ENCODE measurements around the gene CREB5. TPM values are rescaled to one million over a fixed set of nuclear protein-coding genes. Genes with fewer than 3 reads are reported as not detected.

The CREB5 gene
- total RNA-seq, 1 experiment from 2014 or later, result 0.49 TPM

DNA sequence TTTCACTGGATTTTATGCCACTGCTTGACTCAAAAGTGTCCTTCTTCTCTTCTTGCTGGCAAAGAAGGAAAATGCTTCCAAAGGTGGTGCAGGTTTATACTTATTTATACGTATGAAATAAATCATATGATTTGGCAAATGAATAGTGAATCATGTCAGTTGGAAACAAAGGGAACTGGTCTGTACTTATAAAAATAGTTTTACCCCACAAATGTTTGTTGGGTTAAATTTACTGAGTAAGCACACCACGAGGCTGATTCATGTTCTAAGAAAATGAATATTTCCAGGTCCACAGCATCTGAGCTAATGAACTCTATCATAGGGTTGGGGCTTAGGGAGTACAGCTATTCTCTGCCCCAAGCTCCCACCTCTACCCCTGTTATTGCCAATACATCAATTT, 313.6 kb downstream of the CREB5 start:
- Histone ChIP-seq H3K27ac (ENCODE audit: low read depth, low read length) (no peak overlapping the region), H2AFZ (ENCODE audit: low read depth, low read length, poor library complexity, severe bottlenecking) (no peak overlapping the region), H3K9me2 (ENCODE audit: insufficient read depth) (no peaks in the 10 kb centered on the region), H3K36me3 (ENCODE audit: control insufficient read depth in 1 of 2, insufficient read depth in 2 of 2, low read length in 2 of 2) (no peaks in the 10 kb centered on the region), H3K4me1 (ENCODE audit: control insufficient read depth in 1 of 2, insufficient read depth in 2 of 2, low read length in 2 of 2) (no peaks in the 10 kb centered on the region), H3K9me3 (ENCODE audit: control insufficient read depth in 1 of 2, insufficient read depth in 1 of 2, low read depth in 1 of 2, low read length in 2 of 2) (no peaks in the 10 kb centered on the region), H3K4me3 (replicated peaks in 1 of 2; ENCODE audit: low read depth in 1 of 2, low read length in 2 of 2) (no peak overlapping the region), H3K4me2 (ENCODE audit: low read length) (no peak overlapping the region), H4K20me1 (ENCODE audit: insufficient read depth) (no peaks in the 10 kb centered on the region), H3K79me2 (ENCODE audit: insufficient read depth, low read length) (no peaks in the 10 kb centered on the region), H3K9ac (ENCODE audit: low read length) (no peak overlapping the region), H3K27me3 (ENCODE audit: insufficient read depth, low read length) (peaks cover 12% of the 10 kb centered on the region; the same call in 1 of the 2 replicates)
- POLR2A ChIA-PET, result no interaction called here
- CTCF ChIA-PET, result no interaction called here
- no peak for TF ChIP-seq POLR2A (IDR thresholded peaks at IDR 0.05; ENCODE audit: borderline replicate concordance, extremely low read depth, insufficient read depth, insufficient read length)
- TF ChIP-seq JUND (IDR thresholded peaks at IDR 0.05), result no peak
- TF ChIP-seq, protein P1, sequence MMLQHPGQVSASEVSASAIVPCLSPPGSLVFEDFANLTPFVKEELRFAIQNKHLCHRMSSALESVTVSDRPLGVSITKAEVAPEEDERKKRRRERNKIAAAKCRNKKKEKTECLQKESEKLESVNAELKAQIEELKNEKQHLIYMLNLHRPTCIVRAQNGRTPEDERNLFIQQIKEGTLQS (IDR thresholded peaks at IDR 0.05), result no peak
- TF ChIP-seq SIN3A (IDR thresholded peaks at IDR 0.05; ENCODE audit: low read depth), result no peak
- TF ChIP-seq YY1 (IDR thresholded peaks at IDR 0.05; ENCODE audit: extremely low read depth, insufficient replicate concordance, low read depth, low read length), result no peak
- no peak for TF ChIP-seq ZNF274 (IDR thresholded peaks at IDR 0.05; ENCODE audit: low read depth, low read length)
- TF ChIP-seq CBX3 (IDR thresholded peaks at IDR 0.05; ENCODE audit: low read depth), result no peak
- TF ChIP-seq EZH2 (IDR thresholded peaks at IDR 0.05), result no peak
- no peak for TF ChIP-seq SP1 (IDR thresholded peaks at IDR 0.05; ENCODE audit: low read depth)
- DNase-seq (ENCODE audit: low read depth, low spot score) (no peak), ATAC-seq (no peak)
- RAD21 ChIA-PET (ENCODE audit: low non-redundant PET in 1 of 2, low total read pairs in 2 of 2, uncharacterized antibody in 2 of 2, unreplicated experiment in 2 of 2), result no interaction called here
- BruUV-seq (replicated peaks), result no TSS peak
- intact Hi-C loops (cut with micrococcal nuclease), result no loop called here

DNA sequence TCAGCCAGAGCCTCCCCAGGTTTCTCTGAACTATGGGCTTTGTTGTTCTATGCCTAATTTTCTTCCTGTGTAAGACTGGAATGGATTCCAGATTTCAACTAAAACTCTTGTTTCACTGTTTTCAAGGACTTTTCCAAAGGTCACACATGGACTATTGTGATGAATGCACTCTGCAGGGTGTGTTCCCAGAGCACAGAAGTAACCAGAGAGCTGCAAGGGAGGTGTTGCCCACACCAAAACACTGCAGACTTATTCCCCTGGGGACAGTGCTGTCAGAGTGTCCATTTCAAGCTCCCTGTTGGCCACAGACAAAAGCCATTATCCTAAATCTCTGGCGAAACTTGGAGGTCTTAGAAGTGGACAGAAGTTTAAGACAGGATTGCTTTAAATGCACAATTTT, 314.2 kb downstream of the CREB5 start:
- H2AFZ ChIP-seq (ENCODE audit: low read depth, low read length, poor library complexity, severe bottlenecking), result no peak overlapping the region
- H3K27ac ChIP-seq (ENCODE audit: low read depth, low read length), result no peak overlapping the region
- intact Hi-C loops (cut with micrococcal nuclease), result no loop called here
- H3K9ac ChIP-seq (ENCODE audit: low read length), result no peak overlapping the region
- TF ChIP-seq POLR2AphosphoS5 (IDR thresholded peaks at IDR 0.05; ENCODE audit: low read depth, low read length), result no peak
- TF ChIP-seq CBX3 (IDR thresholded peaks at IDR 0.05; ENCODE audit: low read depth), result no peak
- TF ChIP-seq ELF1 (IDR thresholded peaks at IDR 0.05; ENCODE audit: borderline replicate concordance, low read depth), result no peak
- TF ChIP-seq SP1 (IDR thresholded peaks at IDR 0.05; ENCODE audit: low read depth), result no peak
- TF ChIP-seq, protein P2, sequence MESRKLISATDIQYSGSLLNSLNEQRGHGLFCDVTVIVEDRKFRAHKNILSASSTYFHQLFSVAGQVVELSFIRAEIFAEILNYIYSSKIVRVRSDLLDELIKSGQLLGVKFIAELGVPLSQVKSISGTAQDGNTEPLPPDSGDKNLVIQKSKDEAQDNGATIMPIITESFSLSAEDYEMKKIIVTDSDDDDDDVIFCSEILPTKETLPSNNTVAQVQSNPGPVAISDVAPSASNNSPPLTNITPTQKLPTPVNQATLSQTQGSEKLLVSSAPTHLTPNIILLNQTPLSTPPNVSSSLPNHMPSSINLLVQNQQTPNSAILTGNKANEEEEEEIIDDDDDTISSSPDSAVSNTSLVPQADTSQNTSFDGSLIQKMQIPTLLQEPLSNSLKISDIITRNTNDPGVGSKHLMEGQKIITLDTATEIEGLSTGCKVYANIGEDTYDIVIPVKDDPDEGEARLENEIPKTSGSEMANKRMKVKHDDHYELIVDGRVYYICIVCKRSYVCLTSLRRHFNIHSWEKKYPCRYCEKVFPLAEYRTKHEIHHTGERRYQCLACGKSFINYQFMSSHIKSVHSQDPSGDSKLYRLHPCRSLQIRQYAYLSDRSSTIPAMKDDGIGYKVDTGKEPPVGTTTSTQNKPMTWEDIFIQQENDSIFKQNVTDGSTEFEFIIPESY (IDR thresholded peaks at IDR 0.05; ENCODE audit: extremely low read depth, insufficient replicate concordance, low read length), result no peak
- no peak for TF ChIP-seq ZFX (IDR thresholded peaks at IDR 0.05)
- no peak for TF ChIP-seq RAD21 (IDR thresholded peaks at IDR 0.05; ENCODE audit: low read depth)
- TF ChIP-seq EZH2phosphoT487 (IDR thresholded peaks at IDR 0.05; ENCODE audit: borderline replicate concordance), result no peak
- TF ChIP-seq, protein P3, sequence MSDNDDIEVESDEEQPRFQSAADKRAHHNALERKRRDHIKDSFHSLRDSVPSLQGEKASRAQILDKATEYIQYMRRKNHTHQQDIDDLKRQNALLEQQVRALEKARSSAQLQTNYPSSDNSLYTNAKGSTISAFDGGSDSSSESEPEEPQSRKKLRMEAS (IDR thresholded peaks at IDR 0.05), result no peak
- TF ChIP-seq POLR2A (IDR thresholded peaks at IDR 0.05; ENCODE audit: borderline replicate concordance, extremely low read depth, insufficient read depth, insufficient read length), result no peak
- no peak for TF ChIP-seq CEBPB (IDR thresholded peaks at IDR 0.05; ENCODE audit: low read depth)
- no peak for TF ChIP-seq SIN3A (IDR thresholded peaks at IDR 0.05; ENCODE audit: low read depth)
- TF ChIP-seq, protein P1 (IDR thresholded peaks at IDR 0.05), result no peak
- TF ChIP-seq YY1 (IDR thresholded peaks at IDR 0.05; ENCODE audit: extremely low read depth, insufficient replicate concordance, low read depth, low read length), result no peak
- no peak for TF ChIP-seq FOSL1 (IDR thresholded peaks at IDR 0.05; ENCODE audit: low read depth)
- TF ChIP-seq EZH2 (IDR thresholded peaks at IDR 0.05), result no peak
- no peak for TF ChIP-seq TCF7L2 (IDR thresholded peaks at IDR 0.05; ENCODE audit: borderline replicate concordance, extremely low read depth, insufficient read depth, insufficient read length)
- TF ChIP-seq EGR1 (IDR thresholded peaks at IDR 0.05; ENCODE audit: low read depth), result no peak
- no peak overlapping the region for H3K4me3 ChIP-seq (replicated peaks in 1 of 2; ENCODE audit: low read depth in 1 of 2, low read length in 2 of 2)
- RAD21 ChIA-PET (ENCODE audit: low non-redundant PET in 1 of 2, low total read pairs in 2 of 2, uncharacterized antibody in 2 of 2, unreplicated experiment in 2 of 2), result no interaction called here
- no peaks in the 10 kb centered on the region for H3K9me2 ChIP-seq (ENCODE audit: insufficient read depth)
- DNase-seq (ENCODE audit: low read depth, low spot score), result no peak
- H3K36me3 ChIP-seq (ENCODE audit: control insufficient read depth in 1 of 2, insufficient read depth in 2 of 2, low read length in 2 of 2), result no peaks in the 10 kb centered on the region
- no peak overlapping the region for H3K4me2 ChIP-seq (ENCODE audit: low read length)
- H3K27me3 ChIP-seq (ENCODE audit: insufficient read depth, low read length), result peaks cover 12% of the 10 kb centered on the region; the same call in 1 of the 2 replicates
- no peaks in the 10 kb centered on the region for H3K4me1 ChIP-seq (ENCODE audit: control insufficient read depth in 1 of 2, insufficient read depth in 2 of 2, low read length in 2 of 2)
- no peaks in the 10 kb centered on the region for H3K9me3 ChIP-seq (ENCODE audit: control insufficient read depth in 1 of 2, insufficient read depth in 1 of 2, low read depth in 1 of 2, low read length in 2 of 2)
- no peaks in the 10 kb centered on the region for H4K20me1 ChIP-seq (ENCODE audit: insufficient read depth)
- H3K79me2 ChIP-seq (ENCODE audit: insufficient read depth, low read length), result no peaks in the 10 kb centered on the region
- POLR2A ChIA-PET, result no interaction called here
- ATAC-seq, result no peak
- CTCF ChIA-PET, result no interaction called here
- BruUV-seq (replicated peaks), result no TSS peak
